HG03354 (cell line): ENCODE measurements around the gene MYO5C.

Experiments
- ATAC-seq: cut with Tn5 transposase; IDR thresholded peaks from one replicate; pipeline ENCODE4 v1.9.1; 2021; ENCODE audit warnings: mild to moderate bottlenecking; ENCODE audit not compliant: unreplicated experiment, poor library complexity, severe bottlenecking

The MYO5C gene

DNA sequence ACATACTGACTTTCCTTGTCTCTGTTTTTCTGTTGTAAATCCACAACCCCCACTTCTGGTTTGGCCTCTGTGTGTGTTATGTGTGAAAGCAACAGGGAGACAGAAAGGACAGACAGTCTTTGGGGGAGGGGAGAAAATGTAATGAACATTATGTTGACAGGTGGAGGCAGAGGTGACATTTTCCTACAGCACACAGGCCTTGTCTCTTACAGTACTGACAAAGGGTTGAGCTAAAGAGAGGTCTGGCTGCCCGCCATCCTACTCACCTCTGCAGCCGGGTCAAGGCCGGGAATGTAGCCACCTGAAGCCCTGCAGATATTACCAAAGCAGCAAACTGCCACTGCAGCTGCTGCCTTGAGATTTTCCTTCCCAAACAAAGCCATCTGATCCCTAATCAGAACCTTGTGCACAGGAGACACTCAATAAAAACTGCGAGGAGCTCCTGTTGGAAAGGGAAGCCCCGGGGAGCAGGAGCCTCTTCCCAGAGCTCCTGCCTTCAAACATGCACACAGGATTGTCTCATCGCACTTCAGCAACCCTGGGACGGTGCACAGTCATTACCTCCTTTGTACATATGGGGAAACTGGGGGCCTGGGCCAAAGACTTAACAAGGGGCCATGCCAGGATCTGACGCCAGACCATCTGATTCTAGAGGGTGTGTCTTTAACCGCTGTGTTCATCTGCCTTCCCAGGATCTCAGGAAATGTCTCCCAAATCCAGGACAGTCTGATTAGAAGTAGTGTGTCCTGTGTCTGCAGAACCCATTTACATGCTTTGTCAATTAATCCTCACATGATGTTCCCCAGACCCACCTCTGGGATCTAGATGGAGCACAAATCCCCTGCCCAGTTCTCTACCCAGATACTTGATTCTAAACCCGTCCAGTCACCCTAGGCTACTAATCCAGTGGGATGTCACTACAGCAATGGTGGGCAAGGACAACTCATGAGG lies 14.2 kb downstream of the MYO5C start:
- ATAC-seq = no peak

DNA sequence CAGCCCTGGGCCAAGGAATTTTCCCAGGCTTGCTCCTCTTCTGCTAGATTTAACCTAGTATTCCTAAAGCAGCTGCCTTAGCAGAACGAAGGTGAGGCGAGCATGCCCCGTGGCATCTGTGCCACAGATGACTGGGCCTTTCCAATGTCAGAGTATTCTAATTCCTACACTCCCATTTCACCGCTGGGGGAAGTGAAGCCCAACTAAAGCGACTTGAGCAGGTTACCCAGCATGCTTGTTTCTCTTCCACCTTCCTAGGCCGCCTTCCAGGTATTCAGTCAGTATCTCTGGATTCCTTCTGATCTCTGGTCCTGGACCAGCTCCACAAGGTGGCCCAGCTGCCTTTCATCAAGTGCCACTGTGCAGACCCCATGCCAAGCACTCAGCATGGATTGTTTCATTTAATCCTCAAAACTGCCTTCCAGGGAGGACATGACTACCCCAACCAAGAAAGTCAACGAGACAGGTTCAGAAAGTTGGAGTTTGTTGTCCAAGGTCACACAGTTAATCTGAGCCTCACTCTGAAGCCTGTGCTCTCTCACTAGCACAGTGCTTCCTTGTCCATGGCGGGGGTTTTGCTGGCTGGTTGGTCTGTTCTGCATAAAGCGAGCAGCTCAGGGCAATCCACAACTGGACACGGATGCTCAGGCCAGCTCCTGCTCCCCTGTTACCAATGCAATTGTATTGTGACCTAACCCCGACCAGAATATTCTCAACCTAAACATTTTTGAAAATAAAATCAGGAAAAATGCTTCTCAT lies 15.1 kb downstream of the MYO5C start:
- ATAC-seq = no peak

DNA sequence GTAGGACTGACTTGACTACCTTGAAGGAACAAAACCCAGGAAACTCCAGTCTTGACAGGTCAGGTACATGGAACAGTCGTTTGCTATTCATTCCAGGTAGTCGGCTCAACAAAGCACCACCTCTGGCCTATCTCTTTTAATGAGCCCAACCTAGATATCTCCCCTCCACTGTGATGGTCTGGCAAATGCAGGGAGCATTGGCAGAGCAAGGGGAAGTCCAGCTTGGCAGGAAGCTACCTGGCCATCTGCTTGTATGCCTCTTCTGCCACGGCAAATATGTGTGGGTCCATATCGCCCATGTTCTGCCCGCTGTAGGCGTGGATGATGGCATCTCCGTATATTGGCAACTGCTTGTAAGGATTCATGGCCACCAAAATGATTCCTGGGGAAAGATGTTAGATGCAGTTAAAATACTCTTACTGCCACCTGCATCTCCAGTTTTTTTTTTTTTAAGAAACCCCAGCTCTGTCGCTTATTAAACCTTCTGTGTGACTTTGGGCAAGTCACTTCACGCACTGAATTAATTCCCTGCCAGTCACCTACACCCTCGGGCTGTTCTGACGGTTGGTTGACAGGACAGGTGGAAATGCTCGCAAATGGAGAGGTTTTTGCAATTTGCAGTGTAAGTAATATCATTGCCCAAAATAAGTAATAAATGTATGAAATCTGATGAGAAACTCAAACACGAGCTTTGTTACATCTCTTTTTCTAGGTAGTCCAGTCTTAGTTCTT lies 16.8 kb downstream of the MYO5C start:
- no peak for ATAC-seq

DNA sequence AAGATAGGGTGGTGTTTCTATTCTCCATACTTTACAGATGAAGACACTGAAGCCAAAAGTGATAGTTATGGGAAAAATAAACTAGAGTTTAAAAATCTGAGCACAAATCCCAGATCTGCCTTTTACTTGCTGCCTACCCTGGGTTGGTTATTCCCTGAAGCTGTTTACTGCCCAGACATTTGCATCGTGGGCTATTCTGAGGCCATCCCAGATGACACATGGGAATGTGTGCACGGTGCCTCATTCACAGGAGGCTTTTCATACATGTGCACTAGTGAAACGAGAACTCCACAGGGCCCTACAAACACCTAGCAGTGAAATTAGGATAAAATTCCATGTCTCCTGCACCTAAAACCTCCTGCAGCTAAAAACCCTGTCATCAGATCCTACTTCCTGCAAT lies 17.5 kb downstream of the MYO5C start:
- no peak for ATAC-seq

DNA sequence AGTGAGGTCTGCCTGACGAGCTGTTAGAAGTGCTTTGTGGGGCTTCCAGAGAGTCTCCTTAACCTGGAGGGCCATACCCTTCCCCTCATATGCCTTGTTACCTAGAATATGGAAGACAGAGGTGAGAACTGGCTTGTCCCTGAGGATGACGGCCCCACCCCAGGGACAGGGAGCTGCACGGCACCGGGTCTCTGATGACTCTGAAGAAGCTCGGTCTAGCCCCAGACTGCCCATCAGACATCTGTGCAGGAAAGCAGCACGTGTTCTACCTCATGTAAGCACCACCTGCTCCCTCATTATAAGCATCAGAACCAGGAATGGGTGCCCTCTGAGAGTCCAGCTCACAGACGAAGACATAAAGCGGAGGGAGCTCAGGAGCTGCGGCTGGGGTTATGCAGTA lies 18.0 kb downstream of the MYO5C start:
- no peak for ATAC-seq

DNA sequence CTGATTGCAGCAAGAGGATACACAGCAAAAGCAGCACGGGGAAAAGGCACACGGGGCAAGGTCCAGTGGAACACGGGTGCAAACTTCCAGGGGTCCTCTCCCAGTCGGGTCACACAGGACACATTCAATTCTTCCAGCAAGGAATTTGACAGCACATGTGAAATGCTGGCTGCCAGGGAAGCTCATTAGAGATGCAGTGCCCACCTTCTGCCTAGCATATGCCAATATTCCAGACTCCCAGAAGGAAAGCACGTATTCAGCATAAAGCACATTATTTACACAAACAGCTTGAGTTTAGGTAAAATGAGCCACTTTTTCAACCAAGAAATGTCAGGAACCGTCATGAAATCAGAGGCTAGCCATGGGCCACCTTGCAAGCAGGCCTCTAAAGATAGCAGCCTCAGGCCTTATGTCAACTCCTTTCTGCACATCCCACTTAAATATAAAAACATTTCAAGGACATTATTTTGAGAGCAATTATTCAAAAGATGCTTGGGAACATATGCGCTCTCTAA lies 19.3 kb downstream of the MYO5C start:
- ATAC-seq = no peak

DNA sequence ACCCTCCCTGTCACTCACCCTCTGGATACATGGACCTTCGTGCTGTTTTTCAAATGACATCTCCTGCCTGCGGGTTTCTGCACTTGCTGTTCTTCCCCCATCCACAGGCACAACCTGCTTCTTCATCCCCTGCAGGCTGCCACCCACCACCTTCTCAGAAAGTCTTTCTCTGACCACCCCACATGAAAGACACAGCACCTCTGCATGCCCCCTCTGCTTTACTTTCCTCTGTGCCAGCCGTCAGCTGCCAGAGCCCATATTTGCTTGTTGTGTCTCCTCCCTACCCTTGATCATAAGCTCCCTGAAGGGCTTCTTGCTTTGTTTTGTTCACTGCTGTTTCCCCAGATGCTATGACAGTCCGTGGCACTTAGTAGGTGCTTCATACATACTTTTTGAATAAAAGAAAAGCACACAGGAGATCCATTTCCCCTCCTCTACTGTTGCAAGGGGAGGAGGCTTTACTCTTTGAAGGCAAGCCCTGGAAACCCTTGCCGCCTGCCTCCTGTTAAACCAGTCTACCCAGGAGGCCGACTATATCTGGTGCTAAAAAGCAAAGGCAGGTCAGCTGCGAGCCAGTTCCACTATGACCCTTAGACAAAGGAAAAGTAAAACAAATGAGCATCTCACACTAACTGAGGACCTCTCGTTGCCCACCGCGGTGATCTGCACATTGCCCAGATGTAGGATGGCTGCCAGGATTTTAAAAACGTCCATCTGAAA lies 31.9 kb downstream of the MYO5C start:
- no peak for ATAC-seq

DNA sequence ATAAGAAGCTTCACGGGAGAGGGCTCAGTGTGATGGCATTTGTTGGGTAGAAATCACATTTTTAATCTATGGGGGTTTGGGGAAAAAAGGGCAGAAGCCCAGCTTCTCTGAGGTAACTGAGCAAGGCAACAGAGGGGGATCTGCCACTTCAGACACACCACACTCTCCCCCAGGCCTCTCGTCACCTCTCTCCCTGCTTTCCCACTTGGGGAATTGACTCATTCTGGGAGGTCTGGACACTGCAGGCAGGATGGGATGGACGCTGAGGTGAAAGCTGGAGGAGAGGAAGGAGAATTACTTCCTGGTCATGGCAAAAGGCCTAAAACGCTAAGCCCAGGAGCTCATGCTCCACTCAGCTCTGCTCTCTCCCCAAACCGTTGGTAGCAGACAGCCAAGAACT lies 33.2 kb downstream of the MYO5C start:
- no peak for ATAC-seq

DNA sequence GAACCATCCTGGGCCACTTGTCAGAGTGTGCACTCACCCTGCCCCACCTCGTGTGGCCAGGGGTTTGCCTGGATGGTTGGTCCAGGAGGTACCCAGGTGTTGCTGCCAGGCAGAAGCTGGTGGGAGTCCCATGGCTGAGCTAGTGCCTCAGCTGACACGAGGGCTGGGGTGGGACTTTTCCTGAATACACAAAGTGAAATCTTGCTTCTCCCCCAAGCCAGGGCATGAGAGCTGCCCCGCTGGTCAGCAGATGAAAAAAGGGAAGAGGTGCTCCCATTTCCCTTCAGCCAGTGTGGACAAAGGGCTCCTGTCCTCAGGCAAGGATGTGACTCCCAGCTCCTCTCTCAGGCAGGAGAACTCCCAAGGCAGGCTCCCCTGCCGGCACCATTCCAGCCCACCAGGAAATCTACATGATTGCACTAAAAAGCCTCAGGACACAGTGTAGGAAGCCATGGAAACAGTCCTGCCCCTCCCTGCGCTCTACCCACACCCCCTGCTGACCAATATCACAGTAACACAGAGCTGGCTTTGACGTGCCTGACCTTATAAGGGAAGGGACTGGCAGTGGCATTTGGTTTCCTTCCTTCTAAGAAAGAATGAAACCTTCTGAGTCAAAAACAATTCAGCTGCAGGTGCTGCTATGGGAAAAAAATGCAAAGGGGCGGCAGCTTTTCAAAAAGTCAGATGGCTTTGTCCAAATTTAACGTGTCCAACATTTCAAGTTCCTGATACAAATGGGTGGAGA lies 33.9 kb downstream of the MYO5C start:
- ATAC-seq = peak; percentile 99

DNA sequence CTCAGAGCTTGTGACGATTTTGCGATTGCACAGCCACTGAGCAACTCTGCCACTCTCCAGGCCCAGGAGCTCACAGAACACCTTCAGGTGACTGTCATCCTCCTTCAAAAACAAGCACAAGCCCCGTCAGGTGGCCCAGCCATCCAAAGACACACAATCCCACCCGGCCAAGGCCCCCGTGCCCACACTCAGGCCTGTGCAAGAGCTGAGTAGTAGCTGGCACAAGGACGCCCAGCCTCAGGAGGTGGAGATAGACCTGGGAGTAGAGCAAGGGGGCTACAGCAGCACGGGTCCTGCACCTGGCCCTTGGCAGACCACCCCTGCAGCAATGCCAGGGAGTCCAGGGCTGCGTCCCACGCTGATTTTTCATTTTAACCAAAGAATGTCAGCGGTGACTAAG lies 34.6 kb downstream of the MYO5C start:
- no peak for ATAC-seq

DNA sequence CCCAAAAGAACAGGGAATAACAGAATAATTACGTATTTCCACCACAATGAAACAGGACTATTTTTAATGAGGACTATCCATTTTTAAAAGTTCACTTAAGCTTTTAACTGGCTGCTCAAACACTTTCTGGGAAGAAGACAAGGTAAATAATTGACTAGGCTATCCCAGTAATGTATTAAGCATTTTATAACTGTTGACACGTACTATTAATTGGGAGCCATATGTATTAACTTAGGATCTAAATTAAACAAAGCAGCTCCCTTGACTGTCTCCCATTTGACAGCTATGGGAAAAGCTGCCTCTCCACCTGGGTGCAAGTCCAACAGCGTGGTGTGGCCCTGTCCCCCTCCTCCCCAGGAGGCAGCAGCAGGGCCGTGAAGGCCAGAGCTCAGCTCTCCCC lies 36.1 kb downstream of the MYO5C start:
- ATAC-seq = no peak

DNA sequence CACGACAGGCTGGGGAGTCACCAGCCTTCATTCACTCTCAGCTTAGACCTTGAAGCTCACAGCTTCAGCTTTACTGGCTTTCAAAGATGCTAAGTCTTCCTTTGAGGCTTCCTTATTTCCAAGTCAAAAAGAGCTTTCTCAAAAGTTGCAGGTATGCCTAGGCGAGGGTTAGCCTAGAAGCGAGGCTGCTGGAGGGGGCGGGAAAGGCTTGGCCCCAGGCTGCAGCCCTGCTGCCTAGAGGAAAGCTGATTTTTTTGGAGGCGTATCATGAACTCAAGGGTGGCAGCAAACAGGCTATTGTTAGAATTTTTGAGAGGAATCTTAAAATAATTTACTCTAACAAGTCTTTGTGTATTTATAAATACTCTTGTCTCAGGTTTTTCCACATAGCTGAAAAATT lies 37.1 kb downstream of the MYO5C start:
- no peak for ATAC-seq

DNA sequence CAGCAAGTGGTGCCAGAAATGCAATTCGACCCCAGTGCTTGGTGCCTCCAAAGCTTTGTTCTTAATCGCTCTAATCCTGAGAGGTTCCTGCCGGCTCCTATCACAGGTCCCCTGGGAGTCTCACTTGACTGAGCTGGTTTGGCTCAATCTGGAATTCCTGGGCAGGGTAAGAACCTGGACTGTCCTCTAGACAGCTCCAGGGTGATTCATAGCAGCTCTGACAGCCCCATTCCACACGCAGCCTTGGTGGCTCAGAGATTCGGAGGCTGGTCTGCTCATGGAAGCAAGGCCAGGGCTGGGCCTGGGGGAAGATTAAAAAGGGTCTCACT lies 37.9 kb downstream of the MYO5C start:
- no peak for ATAC-seq

DNA sequence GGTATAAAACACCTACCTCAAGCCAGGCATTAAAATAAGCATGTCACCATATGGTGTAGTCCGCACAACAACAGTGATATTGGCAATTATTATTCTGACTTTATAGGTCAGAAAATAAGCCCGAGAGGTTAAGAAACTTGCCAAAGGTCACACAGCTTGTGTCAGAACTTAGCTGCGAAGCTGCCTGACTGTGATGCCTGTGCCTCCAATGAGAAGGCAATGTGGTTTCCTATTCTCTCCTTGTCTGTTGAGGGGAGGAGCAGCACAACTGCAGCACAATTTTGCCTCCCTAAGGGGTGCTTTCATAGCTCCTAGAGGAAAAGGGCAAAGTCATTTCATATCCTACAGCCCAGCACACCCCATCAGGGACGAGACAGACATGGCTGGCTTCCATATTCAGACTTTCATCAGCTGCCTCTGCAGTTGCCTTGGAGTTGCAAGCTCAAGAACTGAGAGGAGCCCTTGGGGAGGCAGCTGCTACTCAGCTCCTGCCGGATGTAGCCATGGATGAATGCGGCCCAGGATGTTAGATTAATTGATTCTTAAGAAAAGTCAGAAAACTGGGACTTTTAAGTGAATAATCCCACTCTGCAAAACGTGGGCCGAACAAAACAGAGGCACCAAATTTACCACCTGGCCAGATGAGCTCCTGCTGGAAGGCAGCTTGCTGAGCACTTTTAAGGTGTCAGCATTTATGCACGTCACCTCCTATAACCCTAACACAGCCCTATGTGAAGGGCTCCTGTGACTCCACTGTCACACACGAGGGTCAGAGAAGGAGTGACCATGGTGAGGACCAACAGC lies 38.5 kb downstream of the MYO5C start:
- ATAC-seq = no peak

DNA sequence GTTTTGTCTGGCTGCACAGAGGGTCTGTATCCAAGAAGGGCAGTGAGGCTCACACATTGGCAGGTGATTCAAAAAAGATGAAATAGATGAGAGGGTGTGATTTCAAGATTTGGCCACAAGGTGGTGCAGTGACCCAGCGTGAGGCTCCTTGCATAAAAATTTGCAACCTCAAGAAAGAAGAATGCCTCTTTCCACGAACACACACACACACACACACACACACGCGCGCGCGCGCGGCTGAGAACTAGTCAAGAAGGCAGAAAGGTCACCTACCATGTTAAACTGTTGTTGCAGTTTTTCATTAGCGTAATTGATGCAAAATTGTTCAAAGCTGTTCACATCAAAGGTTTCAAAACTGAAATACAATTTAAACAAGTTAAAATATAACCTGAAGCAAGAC lies 39.2 kb downstream of the MYO5C start:
- peak; percentile 78 for ATAC-seq

DNA sequence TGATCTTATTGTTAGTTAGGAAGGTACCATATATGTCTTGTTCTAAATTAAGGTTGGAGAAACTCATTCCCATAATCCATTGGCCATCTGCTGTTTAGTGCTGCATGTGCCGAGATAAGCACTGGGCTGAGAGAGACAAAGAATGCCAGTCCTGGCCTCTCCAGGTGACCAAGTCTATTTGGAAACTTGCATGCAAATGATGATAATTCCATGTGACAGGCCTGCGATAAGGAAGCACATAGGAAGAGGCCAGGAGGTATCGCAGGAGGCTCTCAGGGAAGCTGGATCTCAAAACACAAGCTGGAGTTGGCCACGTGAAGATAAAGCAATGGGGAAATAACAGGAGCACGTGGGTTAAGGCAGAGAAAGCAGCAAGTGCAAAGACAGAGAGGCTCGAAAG lies 39.7 kb downstream of the MYO5C start:
- ATAC-seq = no peak

DNA sequence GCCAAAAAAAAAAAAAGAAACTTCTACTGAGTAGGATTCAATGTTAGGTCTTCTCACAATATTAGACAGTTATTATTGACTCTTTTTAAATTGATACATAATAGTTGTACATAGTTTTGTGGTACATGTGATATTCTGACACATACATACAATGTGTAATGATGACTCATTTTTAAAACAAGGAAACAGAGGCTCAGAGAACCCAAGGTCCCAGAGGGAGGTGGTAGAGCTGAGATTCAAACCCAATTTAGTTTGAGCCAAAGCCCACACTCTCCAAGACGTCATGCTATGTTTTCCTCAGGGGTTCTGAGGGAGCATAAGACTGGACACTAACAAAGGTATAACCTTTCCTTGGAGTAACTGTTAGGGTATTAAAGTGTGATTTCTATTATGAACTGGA lies 40.6 kb downstream of the MYO5C start:
- ATAC-seq = no peak

DNA sequence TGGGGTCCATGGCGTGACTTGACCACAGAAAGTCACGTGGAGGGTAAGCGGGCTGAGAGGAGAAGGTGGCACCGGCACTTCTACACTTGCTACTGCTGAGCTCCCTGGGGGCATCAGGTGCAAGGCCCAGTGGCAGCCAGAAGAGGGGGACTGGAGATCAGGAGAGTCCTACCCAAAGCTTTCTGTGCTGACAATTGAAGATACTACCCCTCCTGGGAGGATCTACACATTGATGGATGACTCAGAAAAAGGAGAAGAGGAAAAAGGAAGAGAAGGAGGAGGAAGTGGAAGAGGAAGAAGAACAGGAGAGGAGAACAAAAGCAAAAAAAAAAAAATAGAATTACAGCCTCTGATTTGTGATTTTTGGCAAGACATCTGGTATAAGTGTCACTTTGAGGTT lies 41.2 kb downstream of the MYO5C start:
- no peak for ATAC-seq
